Activated CD4-positive, alpha-beta T cell treated with anti-CD3 and anti-CD28 coated beads, Interleukin-2, amount 10 ng/mL, durations not matched to agents 7 days and 5 days (primary cell): ENCODE data around the gene TEKT2. TPM values are rescaled to one million over a fixed set of nuclear protein-coding genes. Genes with fewer than 3 reads are reported as not detected.
A peak's percentile ranks its signal among the peaks of the same experiment; 100 is the strongest.

ENCODE experiments used
- CTCF ChIA-PET: fragments of 350-600 bp; sonication (Branson Sonifier 250); formaldehyde crosslinking; loops from one replicate; lab custom pipeline; 2021; ENCODE audit warnings: antibody characterized with exemption; lab: Charles Lee
- POLR2A ChIA-PET: fragments of 350-600 bp; sonication (Branson Sonifier 250); formaldehyde crosslinking; loops from one replicate; lab custom pipeline; 2021; ENCODE audit warnings: antibody characterized with exemption; lab: Charles Lee
- DNase-seq: peaks from one replicate; pipeline ENCODE4 v3.0.0-alpha.2; 2020
- H3K27ac Mint-ChIP-seq: one replicate; pipeline ENCODE4 v1.8.0; 2021; ENCODE audit warnings: mild to moderate bottlenecking, moderate library complexity, mixed read lengths
- H3K27me3 Mint-ChIP-seq: one replicate; pipeline ENCODE4 v1.8.0; 2021; ENCODE audit warnings: mixed read lengths
- H3K36me3 Mint-ChIP-seq: one replicate; pipeline ENCODE4 v1.8.0; 2021; ENCODE audit warnings: low read depth, mixed read lengths
- H3K4me1 Mint-ChIP-seq: one replicate; pipeline ENCODE4 v1.8.0; 2021; ENCODE audit warnings: mixed read lengths
- H3K4me3 Mint-ChIP-seq: one replicate; pipeline ENCODE4 v1.8.0; 2021; ENCODE audit warnings: mild to moderate bottlenecking, moderate library complexity, mixed read lengths
- H3K9me3 Mint-ChIP-seq: one replicate; pipeline ENCODE4 v1.8.0; 2021; ENCODE audit warnings: mixed read lengths
- total RNA-seq, 2 experiments: library from RNA; stranded (reverse); gene quantifications; one replicate each; pipeline ENCODE4 v1.2.3, GENCODE V29; 2021

TEKT2 gene
- total RNA-seq, 2 experiments from 2014 or later: not detected

DNA sequence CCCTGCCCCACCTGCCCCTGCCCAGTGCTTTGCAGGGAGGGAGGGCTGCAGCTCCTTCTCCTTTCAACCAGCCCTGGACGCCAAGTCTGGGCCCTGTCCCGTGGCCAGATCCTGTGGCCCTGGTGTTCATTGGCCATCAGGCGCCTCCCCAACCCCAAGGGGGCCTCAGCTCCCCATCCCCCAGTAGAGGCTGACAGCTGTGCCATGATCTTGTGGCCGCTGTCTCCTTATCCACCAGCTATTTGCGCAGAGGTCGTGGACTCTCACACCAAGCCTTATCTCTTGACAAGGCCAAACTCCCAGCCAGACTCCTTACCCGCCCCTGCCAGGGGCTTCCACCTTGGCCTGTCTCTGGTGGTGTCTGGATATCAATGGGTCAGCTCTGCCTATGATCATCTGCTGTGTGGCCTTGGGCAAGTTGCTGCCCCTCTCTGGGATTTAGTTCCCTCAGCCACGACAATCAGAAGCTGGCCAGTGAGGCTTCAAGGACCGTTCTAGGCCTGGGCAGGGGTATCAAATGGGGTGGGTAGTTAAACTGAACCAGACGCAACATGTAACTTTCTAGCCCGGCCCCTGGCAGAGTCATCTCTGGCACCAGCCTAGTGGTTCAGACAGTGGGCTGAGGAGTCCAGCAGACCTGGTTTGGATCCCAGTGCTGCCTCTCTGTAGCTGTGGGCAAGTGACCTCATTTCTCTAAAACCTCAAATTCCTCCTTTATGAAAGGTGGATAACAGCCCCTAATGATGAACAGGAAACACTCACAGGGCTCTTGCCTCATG, 44.4 kb downstream of the TEKT2 start:
- DNase-seq: no peak
- Mint-ChIP-seq H3K27ac (no peak overlapping the region), H3K4me1 (peaks cover 14% of the 10 kb centered on the region), H3K4me3 (no peak overlapping the region), H3K27me3 (peaks cover 25% of the 10 kb centered on the region), H3K36me3 (no peaks in the 10 kb centered on the region), H3K9me3 (no peaks in the 10 kb centered on the region)
- CTCF ChIA-PET: interaction anchor here (1.4 to 1.9 kb wide), 3 partner anchors 12 to 21 kb away, joined by 3 to 6 read pairs (median 5); partner anchors contain the start of gene TRAPPC3
- POLR2A ChIA-PET: no interaction called here

DNA sequence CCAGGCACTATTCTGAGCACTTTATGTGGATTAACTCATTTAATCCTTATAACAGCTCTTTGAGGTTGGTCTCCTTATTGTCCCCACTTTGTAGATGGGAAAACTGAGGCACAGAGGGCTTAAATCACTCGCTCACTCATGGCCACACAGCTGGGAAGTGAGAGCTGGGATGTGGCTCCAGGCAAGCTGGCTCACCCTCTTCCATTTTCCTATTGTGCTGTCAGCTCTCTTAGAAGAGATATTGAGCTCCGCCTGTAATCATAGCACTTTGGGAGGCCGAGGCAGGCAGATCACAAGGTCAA, 45.0 kb downstream of the TEKT2 start:
- Mint-ChIP-seq H3K4me1 (peaks cover 10% of the 10 kb centered on the region), H3K9me3 (no peaks in the 10 kb centered on the region), H3K27me3 (peaks cover 20% of the 10 kb centered on the region), H3K27ac (no peak overlapping the region), H3K36me3 (no peaks in the 10 kb centered on the region), H3K4me3 (no peak overlapping the region)
- DNase-seq: no peak
- CTCF ChIA-PET: interaction anchor here (1.4 to 1.9 kb wide), 3 partner anchors 12 to 20 kb away, joined by 3 to 6 read pairs (median 5); partner anchors contain the start of gene TRAPPC3
- POLR2A ChIA-PET: no interaction called here

DNA sequence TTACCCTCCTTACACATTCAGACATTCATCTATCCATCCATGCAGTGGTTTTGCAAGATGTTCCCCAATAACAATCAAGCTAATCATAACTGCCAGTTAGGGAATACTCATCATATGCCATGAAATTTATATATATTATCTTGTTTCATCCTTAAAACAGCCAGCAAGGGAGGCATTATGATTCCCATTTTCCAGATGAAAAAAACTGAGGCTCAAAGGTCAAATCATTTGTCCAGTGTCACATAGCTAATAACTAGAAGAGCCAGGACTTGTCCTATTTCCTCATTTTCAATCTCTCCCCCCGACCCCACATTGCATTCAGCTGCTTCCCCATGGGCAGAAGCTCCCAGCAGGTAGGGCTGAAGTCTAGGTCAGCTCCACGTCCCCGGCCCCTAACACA, 48.1 kb downstream of the TEKT2 start:
- Mint-ChIP-seq H3K27ac (no peak overlapping the region), H3K4me3 (no peak overlapping the region), H3K9me3 (no peaks in the 10 kb centered on the region), H3K36me3 (peaks cover 3% of the 10 kb centered on the region), H3K27me3 (no peaks in the 10 kb centered on the region), H3K4me1 (peaks cover 11% of the 10 kb centered on the region)
- ChIA-PET POLR2A (no interaction called here), CTCF (interaction anchor here (1.1 to 4.0 kb wide), 3 partner anchors 10 to 31 kb away, joined by 3 to 25 read pairs (median 3); no protein-coding TSS in a partner anchor)
- no peak for DNase-seq

DNA sequence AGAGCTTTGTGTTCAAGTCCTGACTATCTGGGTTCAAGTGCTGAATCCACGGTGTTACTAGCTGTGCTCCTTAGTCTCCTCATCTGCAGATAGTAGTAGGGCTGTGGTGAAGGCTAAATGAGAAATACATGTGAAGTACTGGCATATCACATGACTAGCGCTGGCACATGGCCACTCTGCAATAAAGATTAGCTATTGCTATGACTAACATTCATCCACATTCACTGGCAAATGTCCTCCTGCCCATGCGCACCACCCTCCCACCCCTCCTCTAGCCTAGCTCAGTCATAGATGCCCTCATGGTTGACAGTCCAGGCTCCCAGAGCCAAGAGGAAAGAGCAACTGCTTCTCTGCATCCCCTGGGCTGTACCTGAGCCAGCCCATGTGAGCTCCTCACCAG, 49.6 kb downstream of the TEKT2 start:
- Mint-ChIP-seq H3K4me3 (no peak overlapping the region), H3K36me3 (peaks cover 13% of the 10 kb centered on the region), H3K27ac (no peak overlapping the region), H3K4me1 (peaks cover 11% of the 10 kb centered on the region), H3K27me3 (no peaks in the 10 kb centered on the region), H3K9me3 (no peaks in the 10 kb centered on the region)
- ChIA-PET POLR2A (interaction anchor here (0.6 kb wide), 1 partner anchor 23 kb away, joined by 3 read pairs; no protein-coding TSS in a partner anchor), CTCF (interaction anchor here (0.6 to 4.5 kb wide), 8 partner anchors 12 to 136 kb away, joined by 3 to 27 read pairs (median 12); partner anchors contain the start of gene TRAPPC3)
- no peak for DNase-seq

DNA sequence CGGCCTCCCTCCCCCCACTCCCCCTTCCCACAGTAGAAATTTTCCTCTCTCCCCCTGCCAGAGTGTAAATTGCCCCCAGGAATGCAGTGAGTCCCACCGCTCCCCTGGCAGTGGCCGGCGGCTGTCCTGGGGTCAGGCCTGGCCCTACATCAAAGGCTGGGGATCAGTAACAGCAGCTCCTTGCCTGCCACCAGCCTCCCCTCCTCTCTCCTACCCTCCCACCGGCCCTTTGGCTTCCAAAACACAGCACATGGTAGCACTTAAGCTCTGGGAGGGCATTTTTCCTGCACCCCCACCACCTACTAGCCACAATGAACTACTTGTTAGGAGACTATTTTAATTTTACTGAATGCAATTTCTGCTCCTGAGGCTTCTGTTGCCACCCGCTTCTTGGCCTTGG, 50.1 kb downstream of the TEKT2 start:
- Mint-ChIP-seq H3K27ac (no peak overlapping the region), H3K9me3 (no peaks in the 10 kb centered on the region), H3K36me3 (peaks cover 15% of the 10 kb centered on the region), H3K4me3 (no peak overlapping the region), H3K27me3 (no peaks in the 10 kb centered on the region), H3K4me1 (peaks cover 11% of the 10 kb centered on the region)
- POLR2A ChIA-PET: no interaction called here
- DNase-seq: no peak
- CTCF ChIA-PET: interaction anchor here (0.6 to 4.5 kb wide), 13 partner anchors 11 to 226 kb away, joined by 3 to 27 read pairs (median 8); partner anchors contain the start of gene TRAPPC3

DNA sequence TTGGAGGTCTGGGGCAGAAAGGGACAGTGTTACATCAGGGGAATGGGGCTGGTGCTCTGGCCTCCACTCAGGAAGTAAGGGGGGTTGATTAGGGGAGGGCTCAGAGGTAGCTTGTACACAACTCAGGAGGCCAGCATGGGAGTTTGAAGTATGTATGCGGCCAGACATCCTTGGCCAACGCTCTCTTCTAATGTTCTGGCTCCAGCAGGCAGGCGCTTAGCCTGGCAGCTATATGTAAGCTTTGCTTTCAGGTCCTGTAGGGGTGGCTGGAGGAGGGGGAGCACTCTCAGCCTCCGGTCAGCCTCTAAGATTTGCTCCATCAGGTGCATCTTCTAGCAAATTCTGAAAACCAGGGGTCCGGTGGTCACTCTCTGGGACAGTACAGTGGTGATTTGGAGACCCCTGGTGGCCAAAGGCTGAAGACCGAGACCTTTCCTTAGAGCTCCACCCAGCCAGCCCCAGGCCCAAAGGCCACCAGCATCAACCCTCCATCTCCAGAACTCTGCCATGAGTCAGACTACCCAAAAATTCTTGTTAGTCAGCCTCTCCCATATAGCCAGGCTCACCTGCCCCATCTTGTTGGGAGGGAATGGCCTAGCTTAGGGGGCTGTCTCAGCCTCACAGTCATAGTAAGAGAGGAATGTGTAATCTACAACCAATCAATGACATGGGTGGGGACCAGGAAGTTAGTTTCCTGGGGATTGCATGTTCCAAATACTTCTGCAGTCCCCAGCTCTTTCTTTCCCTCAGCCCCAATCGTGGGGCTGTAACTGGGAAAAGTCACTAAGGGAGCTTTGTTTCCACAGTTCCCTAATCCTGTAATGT, 50.8 kb downstream of the TEKT2 start:
- POLR2A ChIA-PET: no interaction called here
- H3K27me3 Mint-ChIP-seq: no peaks in the 10 kb centered on the region
- H3K9me3 Mint-ChIP-seq: no peaks in the 10 kb centered on the region
- no peak overlapping the region for H3K4me3 Mint-ChIP-seq
- no peak overlapping the region for H3K27ac Mint-ChIP-seq
- peak; percentile 46 for DNase-seq
- CTCF ChIA-PET: interaction anchor here (0.6 to 4.5 kb wide), 16 partner anchors 10 to 225 kb away, joined by 3 to 27 read pairs (median 4); partner anchors contain the start of gene TRAPPC3
- peaks cover 15% of the 10 kb centered on the region for H3K36me3 Mint-ChIP-seq
- peaks cover 11% of the 10 kb centered on the region for H3K4me1 Mint-ChIP-seq

DNA sequence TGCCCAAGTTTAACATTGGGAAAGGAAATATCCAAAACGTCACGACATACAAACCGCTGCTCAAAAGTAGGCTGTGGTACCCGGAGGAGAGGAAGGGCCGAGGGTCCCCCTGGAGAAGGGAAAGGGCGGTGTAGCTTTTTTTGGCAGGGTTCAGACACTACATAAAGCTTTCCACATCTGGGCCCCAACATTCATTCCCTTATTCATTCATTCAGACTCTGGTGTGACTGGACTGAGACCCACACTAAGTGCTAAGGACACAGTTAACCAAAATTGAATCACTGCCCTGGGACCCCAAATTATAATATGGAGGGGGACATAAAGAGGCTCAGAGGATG, 51.4 kb downstream of the TEKT2 start:
- peaks cover 11% of the 10 kb centered on the region for H3K4me1 Mint-ChIP-seq
- ChIA-PET CTCF (interaction anchor here (0.6 to 4.5 kb wide), 15 partner anchors 10 to 225 kb away, joined by 3 to 27 read pairs (median 5); partner anchors contain the start of gene TRAPPC3), POLR2A (no interaction called here)
- H3K27ac Mint-ChIP-seq: no peak overlapping the region
- DNase-seq: no peak
- H3K9me3 Mint-ChIP-seq: no peaks in the 10 kb centered on the region
- no peaks in the 10 kb centered on the region for H3K27me3 Mint-ChIP-seq
- peaks cover 16% of the 10 kb centered on the region for H3K36me3 Mint-ChIP-seq
- H3K4me3 Mint-ChIP-seq: no peak overlapping the region

DNA sequence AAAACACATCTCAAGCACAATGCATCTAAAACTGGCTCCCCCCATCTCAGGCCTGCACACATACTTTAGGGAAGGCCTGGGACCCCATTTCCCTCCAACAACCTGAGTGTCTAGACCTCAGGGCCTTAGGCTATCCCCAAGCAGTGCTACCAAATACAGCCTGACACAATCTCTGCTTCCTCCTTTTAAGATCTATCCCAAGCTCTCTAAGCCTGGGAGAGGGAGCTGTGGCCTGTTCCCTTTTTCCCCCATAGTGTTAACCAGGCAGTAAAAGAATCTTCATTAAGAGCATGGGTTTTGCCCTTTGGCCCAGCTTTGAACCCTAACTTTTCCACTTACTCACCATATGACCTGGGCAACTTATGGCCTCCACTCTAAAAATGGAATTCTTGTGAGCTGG, 51.9 kb downstream of the TEKT2 start:
- no peaks in the 10 kb centered on the region for H3K27me3 Mint-ChIP-seq
- peaks cover 16% of the 10 kb centered on the region for H3K36me3 Mint-ChIP-seq
- CTCF ChIA-PET: interaction anchor here (1.4 to 4.5 kb wide), 5 partner anchors 9 to 186 kb away, joined by 4 to 27 read pairs (median 17); partner anchors contain the start of gene TRAPPC3
- no peak overlapping the region for H3K4me3 Mint-ChIP-seq
- H3K4me1 Mint-ChIP-seq: peaks cover 11% of the 10 kb centered on the region
- POLR2A ChIA-PET: no interaction called here
- H3K9me3 Mint-ChIP-seq: no peaks in the 10 kb centered on the region
- no peak overlapping the region for H3K27ac Mint-ChIP-seq
- no peak for DNase-seq

DNA sequence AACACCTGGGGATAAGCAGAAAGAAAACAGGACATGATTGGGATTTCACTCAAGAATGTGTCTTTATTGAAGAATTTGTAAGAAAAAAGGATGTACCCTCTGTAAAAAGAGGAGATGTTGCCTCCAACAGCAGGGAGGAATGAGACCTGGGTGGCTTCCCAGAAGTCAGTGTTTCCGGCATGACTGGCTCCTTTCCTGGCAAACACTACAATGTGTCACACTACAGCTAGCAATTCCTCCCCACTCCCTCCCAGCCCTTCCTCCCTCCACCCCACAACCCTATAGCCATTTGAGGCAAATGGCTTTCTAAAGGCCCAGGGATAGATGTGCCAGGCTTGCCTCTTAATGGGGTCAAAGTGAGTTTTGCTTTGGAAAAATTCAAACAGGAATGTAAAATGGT, 52.6 kb downstream of the TEKT2 start:
- peaks cover 16% of the 10 kb centered on the region for H3K36me3 Mint-ChIP-seq
- no peaks in the 10 kb centered on the region for H3K9me3 Mint-ChIP-seq
- no peaks in the 10 kb centered on the region for H3K27me3 Mint-ChIP-seq
- ChIA-PET POLR2A (no interaction called here), CTCF (interaction anchor here (2.4 to 4.5 kb wide), 2 partner anchors 13 to 51 kb away, joined by 7 to 27 read pairs; partner anchors contain the start of gene TRAPPC3)
- peaks cover 17% of the 10 kb centered on the region for H3K4me1 Mint-ChIP-seq
- no peak overlapping the region for H3K4me3 Mint-ChIP-seq
- no peak for DNase-seq
- no peak overlapping the region for H3K27ac Mint-ChIP-seq

DNA sequence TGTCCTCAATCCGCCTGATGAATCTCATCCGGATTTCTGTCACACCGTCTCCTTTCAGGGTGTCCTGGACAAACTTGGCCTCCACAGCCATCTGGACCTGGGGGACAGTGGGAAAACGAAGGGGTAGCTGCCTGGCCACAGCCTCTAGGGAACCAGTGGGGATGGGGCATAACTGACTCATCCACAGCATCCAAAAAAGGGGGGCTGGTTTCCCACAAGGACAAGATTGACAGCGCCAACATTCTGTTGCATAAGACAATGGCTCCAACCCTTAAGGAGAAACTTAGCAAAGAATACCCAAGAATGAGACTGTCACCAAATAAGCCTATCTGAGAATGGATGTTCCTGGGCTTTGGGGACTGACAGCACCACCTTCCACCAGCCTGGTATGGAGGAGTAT, 53.3 kb downstream of the TEKT2 start:
- Mint-ChIP-seq H3K4me3 (no peak overlapping the region), H3K9me3 (no peaks in the 10 kb centered on the region), H3K36me3 (peaks cover 20% of the 10 kb centered on the region), H3K27ac (no peak overlapping the region), H3K4me1 (peaks cover 22% of the 10 kb centered on the region), H3K27me3 (no peaks in the 10 kb centered on the region)
- ChIA-PET POLR2A (no interaction called here), CTCF (interaction anchor here (2.4 to 4.5 kb wide), 2 partner anchors 12 to 51 kb away, joined by 7 to 27 read pairs; partner anchors contain the start of gene TRAPPC3)
- no peak for DNase-seq

DNA sequence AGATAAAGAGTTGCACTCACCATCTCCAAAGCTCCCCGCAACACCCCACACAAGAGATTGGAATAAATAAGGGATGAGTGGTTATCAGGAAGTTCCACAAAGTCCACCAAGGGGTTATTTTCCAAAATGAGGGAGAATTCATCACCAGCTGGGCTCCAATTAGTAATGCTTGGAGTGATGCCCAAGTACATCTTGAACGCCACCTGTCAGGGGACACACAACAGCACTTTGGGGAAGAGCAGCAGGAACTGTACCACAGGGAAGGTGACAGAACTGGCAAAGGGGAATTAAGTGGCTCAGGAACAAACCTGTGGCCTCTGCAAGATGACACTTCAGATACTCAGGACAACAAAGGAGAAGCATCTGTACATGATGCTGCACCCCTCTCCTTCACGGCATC, 53.9 kb downstream of the TEKT2 start:
- ChIA-PET POLR2A (no interaction called here), CTCF (interaction anchor here (1.3 to 2.6 kb wide), 3 partner anchors 12 to 86 kb away, joined by 3 to 16 read pairs (median 7); partner anchors contain the start of genes THRAP3 and TRAPPC3)
- Mint-ChIP-seq H3K27me3 (no peaks in the 10 kb centered on the region), H3K9me3 (no peaks in the 10 kb centered on the region), H3K4me3 (no peak overlapping the region), H3K27ac (peak overlapping the region; percentile 41), H3K36me3 (peaks cover 20% of the 10 kb centered on the region), H3K4me1 (peaks cover 25% of the 10 kb centered on the region)
- no peak for DNase-seq
